ENCODE results near the gene REXO2.
A peak's percentile ranks its signal among the peaks of the same experiment; 100 is the strongest.

The REXO2 gene

GRCh38 chr11:114400216-114400914 is 38.9 kb upstream of the REXO2 start, which contains the start of the genes C11orf71 and RBM7 (continued):
- peak; percentile 77 for TF ChIP-seq SP7 (tag by site-specific recombination; IDR thresholded peaks at IDR 0.05)
- peak; percentile 96 for TF ChIP-seq PRDM10 (tag by site-specific recombination; IDR thresholded peaks at IDR 0.05)
- TF ChIP-seq PRDM4 (tag by site-specific recombination; IDR thresholded peaks at IDR 0.05) = peak; percentile 58
- TF ChIP-seq ZBTB17 (tag by site-specific recombination; IDR thresholded peaks at IDR 0.05) = peak; percentile 84
- TF ChIP-seq ZEB2 (tag by site-specific recombination; IDR thresholded peaks at IDR 0.05) = peak; percentile 30; the same call in 1 of the 2 replicates
- TF ChIP-seq ZNF48 (tag by site-specific recombination; IDR thresholded peaks at IDR 0.05) = no peak
- TF ChIP-seq ZNF645 (tag by site-specific recombination; IDR thresholded peaks at IDR 0.05) = no peak
- no peak for TF ChIP-seq ZNF776 (tag by site-specific recombination; IDR thresholded peaks at IDR 0.05; ENCODE audit: borderline replicate concordance)
- TF ChIP-seq ZNF391 (tag by site-specific recombination; IDR thresholded peaks at IDR 0.05; ENCODE audit: borderline replicate concordance, low read depth) = 0 out of 2 replicates have a peak, but pooled peaks have one; percentile 45
- 0 out of 2 replicates have a peak, but pooled peaks have one; percentile 63 for TF ChIP-seq HOXC10 (CRISPR knock-in tag; IDR thresholded peaks at IDR 0.05)
- no peak for TF ChIP-seq ZNF555 (tag by site-specific recombination; conservative IDR thresholded peaks at IDR 0.05)
- TF ChIP-seq OVOL3 (tag by site-specific recombination; IDR thresholded peaks at IDR 0.05) = no peak
- TF ChIP-seq, protein P1, sequence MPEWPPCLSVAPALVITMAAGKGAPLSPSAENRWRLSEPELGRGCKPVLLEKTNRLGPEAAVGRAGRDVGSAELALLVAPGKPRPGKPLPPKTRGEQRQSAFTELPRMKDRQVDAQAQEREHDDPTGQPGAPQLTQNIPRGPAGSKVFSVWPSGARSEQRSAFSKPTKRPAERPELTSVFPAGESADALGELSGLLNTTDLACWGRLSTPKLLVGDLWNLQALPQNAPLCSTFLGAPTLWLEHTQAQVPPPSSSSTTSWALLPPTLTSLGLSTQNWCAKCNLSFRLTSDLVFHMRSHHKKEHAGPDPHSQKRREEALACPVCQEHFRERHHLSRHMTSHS (tag by site-specific recombination; IDR thresholded peaks at IDR 0.05) = no peak
- TF ChIP-seq ZNF202 (tag by site-specific recombination; IDR thresholded peaks at IDR 0.05; ENCODE audit: borderline replicate concordance) = no peak
- no peak for TF ChIP-seq SCRT1 (tag by site-specific recombination; IDR thresholded peaks at IDR 0.05; ENCODE audit: borderline replicate concordance)
- TF ChIP-seq ZNF2 (tag by site-specific recombination; IDR thresholded peaks at IDR 0.05) = peak; percentile 89
- TF ChIP-seq KLF8 (tag by site-specific recombination; IDR thresholded peaks at IDR 0.05) = no peak; the same call in 1 of the 2 replicates
- no peak for TF ChIP-seq ZNF121 (tag by site-specific recombination; IDR thresholded peaks at IDR 0.05)
- TF ChIP-seq ZNF433 (tag by site-specific recombination; IDR thresholded peaks at IDR 0.05; ENCODE audit: low read depth) = no peak
- no peak for TF ChIP-seq ZNF548 (tag by site-specific recombination; IDR thresholded peaks at IDR 0.05)
- peak; percentile 89 for TF ChIP-seq ZSCAN30 (tag by site-specific recombination; IDR thresholded peaks at IDR 0.05)
- TF ChIP-seq ZNF560 (tag by site-specific recombination; IDR thresholded peaks at IDR 0.05; ENCODE audit: borderline replicate concordance) = no peak
- peak; percentile 90 for TF ChIP-seq ZNF629 (tag by site-specific recombination; IDR thresholded peaks at IDR 0.05)
- TF ChIP-seq ZNF221 (tag by site-specific recombination; IDR thresholded peaks at IDR 0.05; ENCODE audit: borderline replicate concordance) = no peak
- no peak for TF ChIP-seq ZNF266 (tag by site-specific recombination; IDR thresholded peaks at IDR 0.05; ENCODE audit: low read depth)
- no peak for TF ChIP-seq ZNF138 (tag by site-specific recombination; IDR thresholded peaks at IDR 0.05; ENCODE audit: borderline replicate concordance)
- no peak for TF ChIP-seq ZNF596 (tag by site-specific recombination; IDR thresholded peaks at IDR 0.05)
- peak; percentile 95 for TF ChIP-seq BCL11A (tag by site-specific recombination; IDR thresholded peaks at IDR 0.05; ENCODE audit: low read depth)
- no peak for TF ChIP-seq ZNF174 (tag by site-specific recombination; IDR thresholded peaks at IDR 0.05)
- TF ChIP-seq ZNF768 (tag by site-specific recombination; IDR thresholded peaks at IDR 0.05) = no peak
- TF ChIP-seq, protein P2, sequence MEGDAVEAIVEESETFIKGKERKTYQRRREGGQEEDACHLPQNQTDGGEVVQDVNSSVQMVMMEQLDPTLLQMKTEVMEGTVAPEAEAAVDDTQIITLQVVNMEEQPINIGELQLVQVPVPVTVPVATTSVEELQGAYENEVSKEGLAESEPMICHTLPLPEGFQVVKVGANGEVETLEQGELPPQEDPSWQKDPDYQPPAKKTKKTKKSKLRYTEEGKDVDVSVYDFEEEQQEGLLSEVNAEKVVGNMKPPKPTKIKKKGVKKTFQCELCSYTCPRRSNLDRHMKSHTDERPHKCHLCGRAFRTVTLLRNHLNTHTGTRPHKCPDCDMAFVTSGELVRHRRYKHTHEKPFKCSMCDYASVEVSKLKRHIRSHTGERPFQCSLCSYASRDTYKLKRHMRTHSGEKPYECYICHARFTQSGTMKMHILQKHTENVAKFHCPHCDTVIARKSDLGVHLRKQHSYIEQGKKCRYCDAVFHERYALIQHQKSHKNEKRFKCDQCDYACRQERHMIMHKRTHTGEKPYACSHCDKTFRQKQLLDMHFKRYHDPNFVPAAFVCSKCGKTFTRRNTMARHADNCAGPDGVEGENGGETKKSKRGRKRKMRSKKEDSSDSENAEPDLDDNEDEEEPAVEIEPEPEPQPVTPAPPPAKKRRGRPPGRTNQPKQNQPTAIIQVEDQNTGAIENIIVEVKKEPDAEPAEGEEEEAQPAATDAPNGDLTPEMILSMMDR (tag by site-specific recombination; IDR thresholded peaks at IDR 0.05) = peak; percentile 80; the same call in 1 of the 2 replicates

All from HEK293 (cell line).